Erythroblast (primary cell): Measurements from ENCODE around the gene MAD1L1.

Source experiments
- GATA1 ChIP-seq: IDR thresholded peaks from 2 replicates; pipeline ENCODE4 v1.6.1; 2011; ENCODE audit warnings: low read depth, mild to moderate bottlenecking, control low read depth, low read length, moderate library complexity
- POLR2A ChIP-seq: IDR thresholded peaks from 2 replicates; pipeline ENCODE4 v1.6.1; 2011; ENCODE audit warnings: mild to moderate bottlenecking, low read length

GRCh38 chr7:1893451-1893850 lies 339.3 kb downstream of the MAD1L1 start:
- TF ChIP-seq POLR2A: no peak
- TF ChIP-seq GATA1: no peak
